GM12878 (cell line): ENCODE results near the gene KHDRBS2. TPM values are rescaled to one million over a fixed set of nuclear protein-coding genes. Genes with fewer than 3 reads are reported as not detected.

Experiments
- ATAC-seq: fragments of 200-7000 bp; cut with Tn5 transposase; 3 replicates; pipeline ENCODE4 v1.9.1; 2020; ENCODE audit warnings: mild to moderate bottlenecking, moderate library complexity
- BruUV-seq: library from RNA; stranded (reverse); fragments of 400-500 nt; replicated peaks from 2 replicates; lab custom pipeline; 2021; lab: Mats Ljungman, UMichigan
- CTCF ChIA-PET: fragments of 300-600 bp; sonication (Branson Sonifier 250); formaldehyde crosslinking; extraction: SDS; loops from one replicate; lab custom pipeline; 2021; ENCODE audit warnings: inconsistent platforms; lab: Yijun Ruan, JAX
- POLR2A ChIA-PET: fragments of 350-600 bp; formaldehyde crosslinking; extraction: SDS; loops from one replicate; lab custom pipeline; 2021; ENCODE audit warnings: inconsistent platforms; lab: Charles Lee
- RAD21 ChIA-PET: fragments of 300-600 bp; sonication (Branson Sonifier 250); formaldehyde crosslinking; loops from one replicate; lab custom pipeline; 2023; ENCODE audit warnings: antibody characterized with exemption; ENCODE audit not compliant: unreplicated experiment; lab: Charles Lee
- SMC1A ChIA-PET: fragments of 300-600 bp; sonication (Branson Sonifier 250); formaldehyde crosslinking; loops from one replicate; lab custom pipeline; 2023; ENCODE audit not compliant: unreplicated experiment, uncharacterized antibody; lab: Charles Lee
- DNase-seq: peaks from one replicate; pipeline ENCODE4 v3.0.0-alpha.2; 2011; ENCODE audit warnings: low read depth, low spot score
- FAIRE-seq: peaks from 3 replicates; lab custom pipeline; 2011; peaks lifted over from hg19 to GRCh38; lab: Jason Lieb, UNC
- H2AFZ ChIP-seq: 2 replicates; pipeline ENCODE4 v1.6.0; 2011; ENCODE audit warnings: low read depth, low read length, control low read depth; ENCODE audit not compliant: control insufficient read depth
- H3K27ac ChIP-seq: 2 replicates; pipeline ENCODE4 v1.5.1; 2011; ENCODE audit warnings: control low read depth; ENCODE audit not compliant: control insufficient read depth, insufficient read depth
- H3K27me3 ChIP-seq, 2 experiments: replicated peaks in 1 of 2; 2 replicates each; pipeline versions ENCODE4 v1.6.0 to v1.6.1; 2011; ENCODE audit warnings: low read length in 1 of 2; ENCODE audit not compliant: control insufficient read depth in 2 of 2, insufficient read depth in 2 of 2
- H3K36me3 ChIP-seq, 2 experiments: 2 replicates each; pipeline ENCODE4 v1.5.1; 2011; ENCODE audit warnings: low read length in 1 of 2; ENCODE audit not compliant: control insufficient read depth in 2 of 2, insufficient read depth in 2 of 2
- H3K4me1 ChIP-seq: 2 replicates; pipeline ENCODE4 v1.6.1; 2011; ENCODE audit warnings: mild to moderate bottlenecking, low read length, moderate library complexity, mixed read lengths; ENCODE audit not compliant: control insufficient read depth, insufficient read depth
- H3K4me2 ChIP-seq: 2 replicates; pipeline ENCODE4 v1.6.0; 2011; ENCODE audit warnings: control low read depth; ENCODE audit not compliant: control insufficient read depth, insufficient read depth
- H3K4me3 ChIP-seq: fragments of 200-600 bp; sonication (generic); 2 replicates; pipeline ENCODE4 v1.5.1; 2016
- H3K79me2 ChIP-seq: 2 replicates; pipeline ENCODE4 v1.6.0; 2011; ENCODE audit warnings: low read length; ENCODE audit not compliant: control insufficient read depth, insufficient read depth
- H3K9ac ChIP-seq: 2 replicates; pipeline ENCODE4 v1.8.0; 2011; ENCODE audit warnings: low read length, control low read depth, mixed read lengths; ENCODE audit not compliant: control insufficient read depth, insufficient read depth
- H3K9me3 ChIP-seq: replicated peaks from 3 replicates; pipeline ENCODE4 v1.5.1; 2011; ENCODE audit warnings: mild to moderate bottlenecking, low read length; ENCODE audit not compliant: control insufficient read depth, insufficient read depth
- H4K20me1 ChIP-seq: 2 replicates; pipeline ENCODE4 v1.6.0; 2011; ENCODE audit not compliant: control insufficient read depth, insufficient read depth
- BHLHE40 ChIP-seq, 2 experiments: fragments of 450-650 bp in 1 of 2; IDR thresholded peaks; 2 replicates each; pipeline ENCODE4 v1.6.1; 2011 to 2017; ENCODE audit warnings: low read depth in 2 of 2, borderline replicate concordance in 1 of 2, improper control_type of control experiment in 1 of 2, low read length in 1 of 2, mild to moderate bottlenecking in 1 of 2
- BMI1 ChIP-seq: fragments of 450-650 bp; IDR thresholded peaks from 2 replicates; pipeline ENCODE4 v1.6.1; 2016; ENCODE audit warnings: mild to moderate bottlenecking, moderate library complexity, borderline replicate concordance
- KDM1A ChIP-seq: fragments of 200-600 bp; sonication (generic); IDR thresholded peaks from 2 replicates; pipeline ENCODE4 v1.6.1; 2016; ENCODE audit warnings: borderline replicate concordance
- MEF2A ChIP-seq: IDR thresholded peaks from 2 replicates; pipeline ENCODE4 v1.6.1; 2011; ENCODE audit warnings: low read depth, mild to moderate bottlenecking, low read length, moderate library complexity; ENCODE audit not compliant: insufficient read depth
- MTA3 ChIP-seq: IDR thresholded peaks from 2 replicates; pipeline ENCODE4 v1.6.1; 2012; ENCODE audit warnings: low read length, inconsistent platforms, borderline replicate concordance
- NR2C1 ChIP-seq: fragments of 450-650 bp; IDR thresholded peaks from 2 replicates; pipeline ENCODE4 v1.6.1; 2017; ENCODE audit warnings: antibody characterized with exemption, mild to moderate bottlenecking, moderate library complexity
- NR2C2 ChIP-seq: IDR thresholded peaks from 2 replicates; pipeline ENCODE4 v1.6.1; 2011; ENCODE audit warnings: borderline replicate concordance, low read depth; ENCODE audit not compliant: control insufficient read depth, insufficient read length
- PAX5 ChIP-seq: IDR thresholded peaks from 2 replicates; pipeline ENCODE4 v1.6.1; 2011; ENCODE audit warnings: low read depth, low read length, borderline replicate concordance
- POU2F2 ChIP-seq: IDR thresholded peaks from 3 replicates; pipeline ENCODE4 v1.6.1; 2011; ENCODE audit warnings: low read depth, mild to moderate bottlenecking, low read length, borderline replicate concordance
- RCOR1 ChIP-seq: conservative IDR thresholded peaks from 2 replicates; pipeline ENCODE4 v1.6.1; 2012; ENCODE audit warnings: low read depth, low read length, improper control_type of control experiment
- RUNX3 ChIP-seq: IDR thresholded peaks from 2 replicates; pipeline ENCODE4 v1.6.1; 2012; ENCODE audit warnings: low read length, inconsistent platforms
- TCF12 ChIP-seq: IDR thresholded peaks from 2 replicates; pipeline ENCODE4 v1.6.1; 2011; ENCODE audit warnings: low read depth, mild to moderate bottlenecking, low read length
- WRNIP1 ChIP-seq: IDR thresholded peaks from 2 replicates; pipeline ENCODE4 v1.6.1; 2011; ENCODE audit warnings: low read depth, low read length, improper control_type of control experiment, borderline replicate concordance
- YBX1 ChIP-seq: fragments of 450-650 bp; IDR thresholded peaks from 2 replicates; pipeline ENCODE4 v1.6.1; 2016; ENCODE audit warnings: antibody characterized with exemption
- ZNF217 ChIP-seq: fragments of 450-650 bp; IDR thresholded peaks from 2 replicates; pipeline ENCODE4 v1.6.1; 2017; ENCODE audit warnings: antibody characterized with exemption, mild to moderate bottlenecking
- ZNF24 ChIP-seq: fragments of 450-650 bp; IDR thresholded peaks from 2 replicates; pipeline ENCODE4 v1.6.1; 2017; ENCODE audit warnings: antibody characterized with exemption, mild to moderate bottlenecking
- ZZZ3 ChIP-seq: IDR thresholded peaks from 2 replicates; pipeline ENCODE4 v1.6.1; 2011; ENCODE audit warnings: low read depth; ENCODE audit not compliant: control insufficient read depth, insufficient read length
- WGBS: methylation state at CpG from one replicate; pipeline ENCODE4 v1.1.6; 2016; ENCODE audit warnings: low lambda C conversion rate; ENCODE audit not compliant: insufficient replicate concordance, insufficient coverage; ENCODE audit errors: missing lambda C conversion rate; 5-methylcytosine and 5-hydroxymethylcytosine counted together
- in situ Hi-C: fragments of 300-500 bp; cut with MboI; formaldehyde crosslinking; loops from 9 replicates; pipeline ENCODE4 v1.14.3; 2018; ENCODE audit warnings: mixed read lengths
- intact Hi-C: fragments of 100-400 bp; cut with micrococcal nuclease; formaldehyde crosslinking; loops from one replicate; pipeline ENCODE4 v1.14.2; 2022; ENCODE audit not compliant: unreplicated experiment
- polyA plus RNA-seq, 11 experiments: library from polyadenylated mRNA; depleted of rRNA in 4 of 11; unstranded in 6 of 11; stranded (reverse) in 5 of 11; fragments of >200 nt; fragmentation: Nextera tagmentation in 4 of 11; fragmentation: Illumina TruSeq in 1 of 11; extraction: Ambion mirVana in 4 of 11; extraction: Trizol in 1 of 11; gene quantifications; 1 replicate in 1 of 11; 2 replicates in 10 of 11; pipeline versions ENCODE4 v1.2.1 to v1.2.3, GENCODE V29; 2011 to 2016; ENCODE audit warnings: inconsistent platforms in 2 of 11, missing spikeins in 2 of 11, low read depth in 1 of 11
- total RNA-seq, 4 experiments: library from RNA; depleted of rRNA in 3 of 4; stranded (reverse); fragments of >200 nt in 3 of 4; fragmentation: Illumina TruSeq in 1 of 4; extraction: Trizol in 1 of 4; gene quantifications; 2 replicates each; pipeline versions ENCODE4 v1.2.1 to v1.2.3, GENCODE V29; 2013 to 2021
- TF ChIP-seq, protein P1 (sequence below): fragments of 450-650 bp; IDR thresholded peaks from 2 replicates; pipeline ENCODE4 v1.6.1; 2017; ENCODE audit warnings: mild to moderate bottlenecking
- TF ChIP-seq, protein P2 (sequence below): fragments of 450-650 bp; formaldehyde crosslinking; IDR thresholded peaks from 2 replicates; pipeline ENCODE4 v1.5.0; 2022; ENCODE audit warnings: mild to moderate bottlenecking, missing genetic modification characterization

Gene KHDRBS2
- total and polyA plus RNA-seq, 10 of the 15 experiments (the other 5 are each of a cell fraction or from before 2014, with no cell fraction given): 0.11 to 0.56 TPM; not detected in 8

DNA sequence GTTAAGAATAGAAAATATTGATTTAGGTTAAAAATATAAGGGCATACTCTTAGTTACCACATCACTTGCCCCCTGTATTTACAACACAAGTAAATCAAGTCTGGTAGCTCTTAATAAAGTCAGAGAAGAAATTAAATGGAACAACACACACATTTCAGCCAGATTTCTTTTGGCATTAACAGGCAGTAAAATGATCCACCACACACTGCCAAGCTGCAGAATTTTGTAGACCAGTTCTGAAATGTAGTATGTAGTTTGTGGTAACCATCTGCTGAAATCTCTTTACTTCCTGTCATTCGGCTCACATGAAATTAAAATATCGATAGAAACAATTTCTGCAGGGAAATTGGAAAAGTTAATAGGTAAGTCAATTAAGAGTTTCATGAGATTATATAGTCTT is 326.8 kb downstream of the KHDRBS2 start:
- in situ Hi-C loops (no loop called here), intact Hi-C loops (no loop called here)
- Histone ChIP-seq H3K9me3 (no peaks in the 10 kb centered on the region), H3K4me2 (no peak overlapping the region), H3K9ac (no peak overlapping the region), H3K79me2 (no peaks in the 10 kb centered on the region), H3K4me1 (no peaks in the 10 kb centered on the region), H3K27me3 (no peaks in the 10 kb centered on the region), H3K36me3 (no peaks in the 10 kb centered on the region), H3K27ac (no peak overlapping the region), H2AFZ (no peak overlapping the region), H4K20me1 (no peaks in the 10 kb centered on the region), H3K4me3 (no peak overlapping the region)
- ATAC-seq: no peak
- 48% methylated on average over 2 of the region's 2 CpGs for WGBS
- TF ChIP-seq, protein P1, sequence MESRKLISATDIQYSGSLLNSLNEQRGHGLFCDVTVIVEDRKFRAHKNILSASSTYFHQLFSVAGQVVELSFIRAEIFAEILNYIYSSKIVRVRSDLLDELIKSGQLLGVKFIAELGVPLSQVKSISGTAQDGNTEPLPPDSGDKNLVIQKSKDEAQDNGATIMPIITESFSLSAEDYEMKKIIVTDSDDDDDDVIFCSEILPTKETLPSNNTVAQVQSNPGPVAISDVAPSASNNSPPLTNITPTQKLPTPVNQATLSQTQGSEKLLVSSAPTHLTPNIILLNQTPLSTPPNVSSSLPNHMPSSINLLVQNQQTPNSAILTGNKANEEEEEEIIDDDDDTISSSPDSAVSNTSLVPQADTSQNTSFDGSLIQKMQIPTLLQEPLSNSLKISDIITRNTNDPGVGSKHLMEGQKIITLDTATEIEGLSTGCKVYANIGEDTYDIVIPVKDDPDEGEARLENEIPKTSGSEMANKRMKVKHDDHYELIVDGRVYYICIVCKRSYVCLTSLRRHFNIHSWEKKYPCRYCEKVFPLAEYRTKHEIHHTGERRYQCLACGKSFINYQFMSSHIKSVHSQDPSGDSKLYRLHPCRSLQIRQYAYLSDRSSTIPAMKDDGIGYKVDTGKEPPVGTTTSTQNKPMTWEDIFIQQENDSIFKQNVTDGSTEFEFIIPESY: no peak
- TF ChIP-seq ZNF217 (no peak), PAX5 (no peak), POU2F2 (no peak), RUNX3 (no peak), BMI1 (no peak), WRNIP1 (no peak), KDM1A (no peak), TCF12 (no peak), RCOR1 (no peak), ZZZ3 (no peak), ZNF24 (no peak), BHLHE40 (IDR thresholded peaks at IDR 0.05; ENCODE audit: borderline replicate concordance in 1 of 2, low read depth in 2 of 2, low read length in 1 of 2) (no peak), NR2C1 (no peak), YBX1 (no peak), MEF2A (no peak), MTA3 (no peak), NR2C2 (no peak)
- TF ChIP-seq, protein P2, sequence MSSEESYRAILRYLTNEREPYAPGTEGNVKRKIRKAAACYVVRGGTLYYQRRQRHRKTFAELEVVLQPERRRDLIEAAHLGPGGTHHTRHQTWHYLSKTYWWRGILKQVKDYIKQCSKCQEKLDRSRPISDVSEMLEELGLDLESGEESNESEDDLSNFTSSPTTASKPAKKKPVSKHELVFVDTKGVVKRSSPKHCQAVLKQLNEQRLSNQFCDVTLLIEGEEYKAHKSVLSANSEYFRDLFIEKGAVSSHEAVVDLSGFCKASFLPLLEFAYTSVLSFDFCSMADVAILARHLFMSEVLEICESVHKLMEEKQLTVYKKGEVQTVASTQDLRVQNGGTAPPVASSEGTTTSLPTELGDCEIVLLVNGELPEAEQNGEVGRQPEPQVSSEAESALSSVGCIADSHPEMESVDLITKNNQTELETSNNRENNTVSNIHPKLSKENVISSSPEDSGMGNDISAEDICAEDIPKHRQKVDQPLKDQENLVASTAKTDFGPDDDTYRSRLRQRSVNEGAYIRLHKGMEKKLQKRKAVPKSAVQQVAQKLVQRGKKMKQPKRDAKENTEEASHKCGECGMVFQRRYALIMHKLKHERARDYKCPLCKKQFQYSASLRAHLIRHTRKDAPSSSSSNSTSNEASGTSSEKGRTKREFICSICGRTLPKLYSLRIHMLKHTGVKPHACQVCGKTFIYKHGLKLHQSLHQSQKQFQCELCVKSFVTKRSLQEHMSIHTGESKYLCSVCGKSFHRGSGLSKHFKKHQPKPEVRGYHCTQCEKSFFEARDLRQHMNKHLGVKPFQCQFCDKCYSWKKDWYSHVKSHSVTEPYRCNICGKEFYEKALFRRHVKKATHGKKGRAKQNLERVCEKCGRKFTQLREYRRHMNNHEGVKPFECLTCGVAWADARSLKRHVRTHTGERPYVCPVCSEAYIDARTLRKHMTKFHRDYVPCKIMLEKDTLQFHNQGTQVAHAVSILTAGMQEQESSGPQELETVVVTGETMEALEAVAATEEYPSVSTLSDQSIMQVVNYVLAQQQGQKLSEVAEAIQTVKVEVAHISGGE: no peak
- RAD21 ChIA-PET: no interaction called here
- SMC1A ChIA-PET: no interaction called here
- no peak for DNase-seq
- CTCF ChIA-PET: no interaction called here
- FAIRE-seq: no peak
- POLR2A ChIA-PET: no interaction called here
- no TSS peak for BruUV-seq
